NK-92 (cell line): Measurements from ENCODE around the gene MAPRE3.

ENCODE experiments used
- DNase-seq: peaks from one replicate; lab custom pipeline; 2025; ENCODE audit not compliant: unreplicated experiment; lab: John Stamatoyannopoulos, UW

The MAPRE3 gene

DNA sequence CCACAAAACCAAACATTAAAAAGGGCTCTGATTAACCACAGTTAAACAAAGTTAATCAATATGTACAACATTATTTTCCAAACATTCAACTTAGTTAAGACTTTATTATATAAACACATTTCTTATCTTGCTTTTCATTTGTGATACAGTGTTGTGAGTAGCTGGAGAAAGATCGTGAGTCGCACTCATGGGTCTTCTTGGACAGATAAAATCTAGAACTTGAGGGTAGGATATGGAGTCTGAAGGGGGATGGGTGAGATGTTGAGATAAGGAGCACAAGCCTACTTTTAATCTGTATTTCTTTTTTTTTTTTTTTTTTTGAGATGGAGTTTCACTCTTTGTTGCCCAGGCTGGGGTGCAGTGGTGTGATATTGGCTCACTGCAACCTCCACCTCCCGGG lies 39.7 kb downstream of the MAPRE3 start:
- DNase-seq = no peak

DNA sequence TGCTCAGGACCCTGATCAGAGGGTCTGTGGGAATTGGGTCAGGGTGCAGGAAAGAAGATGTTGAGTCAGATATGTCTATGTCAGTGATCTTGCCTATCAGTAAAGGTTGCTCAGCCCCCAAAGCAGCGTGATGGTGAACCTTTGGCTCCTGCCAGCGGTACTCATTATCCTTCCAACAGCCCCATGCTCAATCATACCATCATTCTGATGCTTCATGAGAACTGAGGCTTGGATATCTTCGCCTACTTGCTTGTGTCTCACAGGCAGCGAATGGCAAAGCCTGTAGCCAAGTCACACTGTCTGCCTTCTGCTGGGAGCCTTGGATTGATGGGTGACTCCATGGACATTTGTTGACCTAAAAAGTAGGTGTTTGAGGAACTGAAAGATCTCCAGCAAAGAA lies 43.3 kb downstream of the MAPRE3 start:
- DNase-seq = no peak

DNA sequence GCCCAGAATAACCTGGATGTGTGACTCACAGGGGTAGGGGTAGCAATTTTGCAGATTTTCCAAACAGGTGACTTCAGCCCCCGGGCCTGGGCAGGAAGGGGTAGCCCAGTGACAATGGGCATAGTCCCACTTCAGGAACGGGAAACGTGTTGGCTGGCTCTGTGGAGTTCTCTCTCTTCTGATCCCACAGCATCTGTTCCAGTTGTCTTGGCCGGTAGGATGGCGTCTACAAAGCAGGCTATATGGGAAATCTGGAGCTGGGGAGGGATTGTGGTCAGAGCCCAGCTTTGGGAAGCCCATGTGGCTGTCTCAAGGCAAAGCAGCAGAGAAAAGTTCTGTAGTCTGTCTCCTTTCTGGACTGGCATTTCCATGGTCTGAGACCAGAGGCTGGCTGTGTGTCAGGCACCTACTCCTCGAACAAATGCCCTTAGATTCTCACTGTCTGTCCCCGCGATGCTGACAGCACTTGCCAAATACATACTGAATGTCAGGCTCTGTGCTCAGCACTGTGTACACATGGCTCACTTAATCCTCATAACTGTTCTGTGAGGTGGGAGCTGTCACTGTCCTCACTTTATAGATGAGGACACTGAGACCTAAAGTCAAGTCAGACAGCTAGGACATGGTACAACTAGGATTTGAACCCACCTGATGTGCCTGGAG lies 44.5 kb downstream of the MAPRE3 start:
- DNase-seq = no peak

DNA sequence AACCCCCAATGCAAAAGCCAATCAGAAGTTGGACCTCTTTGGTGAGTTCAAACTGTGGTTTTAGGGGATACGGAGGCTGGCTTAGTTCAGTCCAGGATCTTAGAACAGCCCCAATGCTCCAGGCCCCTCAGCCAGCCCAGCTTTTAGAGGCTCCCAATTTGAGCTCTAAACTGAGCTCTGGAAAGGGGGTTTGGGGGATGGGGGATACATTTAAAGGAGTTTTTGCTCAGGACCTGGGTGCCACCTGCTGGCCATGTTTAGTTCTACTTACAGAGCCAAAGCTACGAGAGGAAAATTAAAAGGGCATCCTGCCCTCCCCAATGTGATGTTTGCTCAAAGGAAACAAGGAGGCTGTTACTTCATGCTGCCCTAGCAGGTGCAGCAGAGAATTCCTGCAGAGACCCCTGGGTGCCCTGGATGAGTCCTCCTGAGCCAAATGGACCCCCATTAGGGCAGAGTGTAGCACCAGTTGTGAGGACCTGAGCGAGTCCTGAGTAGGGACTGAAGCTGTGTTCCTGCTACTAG lies 46.4 kb downstream of the MAPRE3 start:
- DNase-seq = no peak

DNA sequence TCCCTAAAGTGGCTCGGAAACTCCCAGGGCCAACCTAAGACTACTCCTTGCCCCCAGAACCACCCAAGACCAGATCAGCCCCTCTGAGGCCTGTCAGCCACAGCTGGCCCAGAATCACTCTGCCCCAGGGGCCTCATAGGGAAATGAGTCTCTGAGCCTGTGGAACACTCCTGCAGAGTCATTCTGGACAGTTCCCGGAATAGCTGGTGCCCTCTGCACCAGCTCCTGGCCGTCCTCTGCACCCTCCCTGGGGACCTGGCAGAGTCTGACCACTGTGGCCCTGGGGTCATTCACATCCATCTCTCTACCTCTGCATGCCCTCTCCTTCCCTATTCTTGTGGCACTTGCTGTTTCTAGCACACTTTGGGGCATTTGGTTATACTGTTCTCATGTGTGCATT lies 47.7 kb downstream of the MAPRE3 start:
- no peak for DNase-seq

DNA sequence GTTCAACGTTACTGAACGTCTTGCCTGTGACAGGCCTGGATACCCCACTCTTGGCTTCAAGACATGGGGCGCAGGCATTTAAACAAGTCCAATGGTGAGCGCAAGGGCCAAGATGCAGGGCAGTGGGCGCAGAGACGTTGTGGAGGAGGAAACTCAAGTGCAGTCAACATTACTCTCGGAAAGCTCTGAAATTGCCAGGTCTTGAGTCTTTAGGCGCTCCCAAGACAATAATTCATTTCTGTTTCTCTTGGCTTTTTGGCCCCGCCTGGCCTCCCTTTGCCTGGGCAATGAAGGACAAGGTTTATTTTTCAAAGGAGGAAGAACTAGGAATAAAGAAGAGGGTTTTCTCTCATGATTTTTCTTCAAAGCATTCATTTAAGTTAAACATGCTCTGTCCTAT lies 49.0 kb downstream of the MAPRE3 start:
- no peak for DNase-seq

DNA sequence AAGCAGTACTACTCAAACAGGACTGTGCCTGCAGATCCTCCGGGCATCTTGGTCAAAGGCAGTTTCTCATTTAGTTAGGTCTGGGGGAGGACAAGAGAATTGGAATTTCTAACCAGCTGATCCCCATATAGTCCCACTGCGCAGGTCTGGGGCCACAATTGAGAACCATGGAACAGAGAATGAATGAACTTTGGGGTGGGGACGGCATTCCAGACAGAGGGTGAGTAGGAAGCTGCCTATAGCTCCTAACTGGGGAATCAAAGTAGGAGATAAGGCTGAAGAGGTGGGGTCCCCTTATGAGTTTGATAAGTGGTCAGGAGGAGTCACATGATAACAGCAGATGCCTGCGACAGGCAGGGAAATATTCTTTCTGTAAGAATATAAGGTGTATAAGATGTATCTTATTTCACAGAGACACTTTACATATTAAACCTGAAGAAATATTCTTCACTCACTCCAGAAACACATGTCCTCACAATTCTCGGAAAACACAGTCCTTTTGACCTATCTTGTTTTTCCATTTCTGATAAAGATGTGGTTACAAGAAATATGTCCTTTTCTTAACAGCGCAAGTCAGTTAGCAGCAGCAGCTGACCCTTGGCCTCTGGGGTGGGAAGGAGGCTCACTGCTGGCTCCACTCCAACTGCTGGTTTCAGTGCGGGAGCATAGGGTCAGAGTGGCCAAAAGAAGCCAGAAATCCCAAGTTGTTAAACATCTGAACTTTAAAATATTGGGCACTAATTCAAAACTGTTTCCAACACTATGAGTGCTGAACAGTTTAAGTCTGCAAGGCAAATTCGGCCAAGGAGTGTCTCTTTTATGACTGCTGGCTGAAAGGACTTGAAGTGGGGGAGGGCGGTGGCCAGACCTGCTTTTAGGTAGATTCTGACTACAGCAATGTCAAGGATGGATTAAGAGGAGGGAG lies 49.8 kb downstream of the MAPRE3 start:
- DNase-seq = no peak

DNA sequence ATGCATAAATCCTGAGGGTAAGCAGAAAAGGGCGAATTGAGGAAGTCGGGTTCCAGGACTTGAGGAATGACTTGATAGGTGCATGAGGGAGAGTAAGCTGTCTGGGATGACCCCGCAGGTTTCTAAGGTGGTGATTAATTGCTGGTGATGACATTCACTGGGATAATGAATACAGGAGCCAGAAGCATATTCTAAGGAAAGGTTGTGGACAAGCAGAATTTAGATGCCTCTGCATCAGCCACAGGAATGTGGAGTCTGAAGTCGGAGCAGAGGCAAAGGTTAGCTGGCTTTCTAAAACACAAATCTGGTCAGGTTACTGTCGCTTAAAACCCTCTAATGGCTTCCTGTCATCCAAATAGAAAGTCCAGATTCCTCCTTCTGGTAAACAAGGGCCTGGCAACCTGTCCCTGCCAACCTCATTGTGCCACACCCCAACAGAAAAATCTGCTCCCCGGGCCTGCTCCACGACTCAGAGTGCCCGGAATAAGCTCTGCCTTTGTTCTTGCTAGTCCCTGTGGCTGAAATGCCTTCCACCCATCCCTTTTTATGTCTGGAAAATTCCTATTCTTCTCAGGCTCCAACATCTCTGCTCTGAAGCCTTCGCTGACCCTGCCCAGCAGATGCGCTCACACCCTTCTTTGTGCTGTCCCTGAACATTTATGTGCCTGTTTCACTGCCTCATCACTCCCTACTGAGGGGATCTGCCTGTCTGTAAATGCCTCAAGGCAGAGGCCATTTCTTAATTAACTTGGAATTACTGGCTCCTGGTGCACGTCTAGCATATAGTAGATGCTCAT lies 51.0 kb downstream of the MAPRE3 start:
- DNase-seq = no peak

DNA sequence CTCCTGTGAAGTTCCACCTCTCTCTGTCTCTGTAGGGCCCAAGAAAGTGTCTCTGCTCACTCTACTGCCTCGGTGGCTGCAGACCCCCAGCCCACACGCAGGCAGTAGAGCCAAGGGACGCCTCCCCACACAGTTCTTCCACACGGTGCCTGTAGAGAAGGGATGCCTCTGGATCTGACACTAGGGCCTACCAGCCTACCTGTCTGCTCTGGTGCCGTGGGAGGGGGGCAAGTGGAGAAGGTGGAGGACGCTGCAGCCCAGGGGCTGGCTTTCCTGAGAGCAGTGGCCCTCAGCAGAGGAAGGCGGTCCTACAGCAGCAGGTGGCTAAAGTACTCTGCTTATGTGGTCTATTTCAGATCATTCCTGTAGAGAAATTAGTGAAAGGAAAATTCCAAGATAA lies 53.3 kb downstream of the MAPRE3 start:
- DNase-seq = no peak

DNA sequence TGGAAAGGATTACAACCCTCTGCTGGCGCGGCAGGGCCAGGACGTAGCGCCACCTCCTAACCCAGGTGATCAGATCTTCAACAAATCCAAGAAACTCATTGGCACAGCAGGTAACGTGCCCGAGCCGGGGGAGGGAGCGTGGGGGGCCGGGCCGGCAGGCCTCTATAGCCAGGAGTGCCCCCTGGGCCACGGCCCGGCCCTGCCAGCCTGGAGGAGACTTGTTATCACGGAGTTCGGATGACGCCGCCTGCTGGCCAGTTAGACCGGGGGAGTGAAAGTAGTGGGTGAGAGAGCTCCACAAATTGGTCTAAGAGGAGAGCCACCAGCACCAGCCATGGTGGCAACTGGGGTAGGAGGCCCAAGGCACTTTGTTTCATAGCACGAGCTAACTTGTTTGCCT lies 53.8 kb downstream of the MAPRE3 start:
- no peak for DNase-seq

DNA sequence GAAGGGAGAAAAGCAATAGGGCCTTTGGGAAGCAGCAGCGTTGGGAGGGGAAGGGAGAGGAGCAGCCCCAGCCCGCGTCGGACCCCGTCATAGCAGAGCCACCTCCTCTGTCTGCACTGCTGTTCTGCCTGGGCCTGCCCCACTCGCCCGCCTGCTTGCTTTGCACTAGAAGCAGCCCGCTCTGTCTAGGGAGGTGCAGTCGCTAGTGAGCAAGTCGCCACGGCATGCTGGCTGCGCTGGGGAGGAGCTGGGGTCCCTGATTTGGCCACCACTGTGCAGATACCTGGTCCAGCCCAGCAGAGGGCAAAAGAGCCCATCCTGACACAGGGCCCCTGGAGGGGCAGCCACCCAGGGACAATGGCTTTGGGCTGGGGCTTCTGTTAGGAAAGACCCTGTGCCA lies 54.4 kb downstream of the MAPRE3 start:
- DNase-seq = no peak

DNA sequence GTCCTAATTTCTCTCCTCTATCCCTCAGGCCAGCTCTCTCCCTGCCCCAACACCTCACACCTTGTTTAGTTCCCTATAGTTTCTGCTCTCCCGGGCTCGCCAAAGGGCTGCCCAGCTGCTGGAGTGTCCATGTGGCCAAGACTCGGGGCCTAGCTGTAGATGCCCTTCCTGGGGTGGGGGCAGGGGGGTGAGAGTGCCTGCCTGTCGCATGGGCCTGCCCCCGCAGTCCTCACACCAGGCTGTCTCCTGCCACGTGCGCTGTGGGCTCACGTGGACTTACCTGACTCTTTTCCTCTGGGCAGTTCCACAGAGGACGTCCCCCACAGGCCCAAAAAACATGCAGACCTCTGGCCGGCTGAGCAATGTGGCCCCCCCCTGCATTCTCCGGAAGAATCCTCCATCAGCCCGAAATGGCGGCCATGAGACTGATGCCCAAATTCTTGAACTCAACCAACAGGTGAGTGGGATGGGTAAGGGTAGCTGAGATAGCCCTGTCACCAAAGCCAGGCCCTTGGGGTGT lies 54.9 kb downstream of the MAPRE3 start:
- no peak for DNase-seq

DNA sequence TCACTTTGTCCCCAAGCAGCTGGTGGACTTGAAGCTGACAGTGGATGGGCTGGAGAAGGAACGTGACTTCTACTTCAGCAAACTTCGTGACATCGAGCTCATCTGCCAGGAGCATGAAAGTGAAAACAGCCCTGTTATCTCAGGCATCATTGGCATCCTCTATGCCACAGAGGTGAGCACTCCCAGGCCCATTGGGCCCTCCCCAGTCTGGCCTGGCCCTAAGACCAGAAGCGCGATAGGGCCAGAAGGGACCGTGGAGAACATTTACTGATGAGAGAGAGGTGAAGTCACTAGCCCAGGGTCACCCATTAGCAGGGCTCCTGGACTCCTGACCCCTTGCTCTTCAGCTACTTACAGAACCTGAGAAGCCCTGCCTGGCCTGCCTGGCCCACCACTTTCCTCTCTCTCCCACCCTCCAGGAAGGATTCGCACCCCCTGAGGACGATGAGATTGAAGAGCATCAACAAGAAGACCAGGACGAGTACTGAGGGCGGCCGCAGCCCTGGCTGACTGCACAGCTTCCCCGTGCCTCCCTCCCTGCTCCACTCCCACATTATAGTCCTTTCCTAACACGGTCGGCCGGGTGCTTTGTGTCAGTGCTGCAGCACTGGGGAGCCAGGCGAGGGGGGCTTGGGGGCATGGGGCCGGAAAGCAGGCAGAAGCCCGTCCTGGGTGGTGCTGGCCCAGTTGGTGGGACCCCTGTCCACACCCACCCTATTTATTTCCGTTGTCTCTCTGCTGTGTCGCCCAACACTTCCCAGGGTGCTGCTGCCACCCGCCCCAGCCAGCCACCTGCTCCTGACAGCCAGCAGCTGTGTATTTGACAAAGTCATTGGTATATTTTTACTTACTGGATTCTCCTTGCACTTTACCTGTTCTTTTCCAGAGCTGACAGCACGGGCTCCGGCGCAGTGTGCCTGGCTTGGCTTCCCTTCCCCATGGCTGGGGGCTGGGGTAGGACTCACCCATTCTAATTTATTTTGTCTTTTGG lies 55.7 kb downstream of the MAPRE3 start:
- DNase-seq = no peak

DNA sequence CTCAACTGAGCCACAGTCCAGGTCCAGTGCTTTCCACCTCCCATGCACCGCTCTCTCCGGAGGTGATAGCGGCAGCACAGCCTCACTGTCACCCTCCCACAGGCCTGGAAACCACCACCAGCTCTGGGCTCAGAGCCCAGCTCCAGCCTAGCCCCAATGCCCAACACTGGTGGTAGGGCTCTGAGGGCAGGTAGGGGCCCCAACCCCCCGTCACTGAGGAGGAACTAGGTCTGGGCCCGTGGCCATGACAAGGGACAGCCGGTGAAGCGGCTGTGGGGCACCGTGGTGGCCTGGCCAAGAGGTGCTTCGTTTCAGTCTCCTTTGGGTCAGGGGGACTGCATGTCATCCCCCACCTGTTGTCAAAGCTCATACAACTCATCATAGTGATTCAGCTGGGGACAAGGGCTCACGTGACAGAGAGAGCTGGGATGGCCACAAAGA lies 56.8 kb downstream of the MAPRE3 start:
- DNase-seq = no peak

DNA sequence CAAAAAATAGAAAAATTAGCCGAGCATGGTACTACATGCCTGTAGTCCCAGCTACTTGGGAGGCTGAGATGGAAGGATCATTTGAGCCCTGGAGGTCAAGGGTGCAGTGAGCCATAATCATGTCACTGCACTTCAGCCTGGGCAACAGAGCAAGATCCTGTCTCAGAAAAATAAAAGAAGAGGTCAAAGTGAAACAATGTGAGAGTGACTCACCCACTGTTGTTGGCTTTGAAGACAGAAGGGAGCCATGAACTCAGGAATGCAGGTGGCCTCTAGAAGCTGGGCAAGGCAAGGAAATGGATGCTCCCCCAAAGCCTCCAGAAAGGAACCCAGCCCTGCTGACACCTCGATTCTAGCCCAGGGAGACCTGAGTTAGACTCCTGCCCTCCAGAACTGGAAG lies 58.6 kb downstream of the MAPRE3 start:
- DNase-seq = no peak

DNA sequence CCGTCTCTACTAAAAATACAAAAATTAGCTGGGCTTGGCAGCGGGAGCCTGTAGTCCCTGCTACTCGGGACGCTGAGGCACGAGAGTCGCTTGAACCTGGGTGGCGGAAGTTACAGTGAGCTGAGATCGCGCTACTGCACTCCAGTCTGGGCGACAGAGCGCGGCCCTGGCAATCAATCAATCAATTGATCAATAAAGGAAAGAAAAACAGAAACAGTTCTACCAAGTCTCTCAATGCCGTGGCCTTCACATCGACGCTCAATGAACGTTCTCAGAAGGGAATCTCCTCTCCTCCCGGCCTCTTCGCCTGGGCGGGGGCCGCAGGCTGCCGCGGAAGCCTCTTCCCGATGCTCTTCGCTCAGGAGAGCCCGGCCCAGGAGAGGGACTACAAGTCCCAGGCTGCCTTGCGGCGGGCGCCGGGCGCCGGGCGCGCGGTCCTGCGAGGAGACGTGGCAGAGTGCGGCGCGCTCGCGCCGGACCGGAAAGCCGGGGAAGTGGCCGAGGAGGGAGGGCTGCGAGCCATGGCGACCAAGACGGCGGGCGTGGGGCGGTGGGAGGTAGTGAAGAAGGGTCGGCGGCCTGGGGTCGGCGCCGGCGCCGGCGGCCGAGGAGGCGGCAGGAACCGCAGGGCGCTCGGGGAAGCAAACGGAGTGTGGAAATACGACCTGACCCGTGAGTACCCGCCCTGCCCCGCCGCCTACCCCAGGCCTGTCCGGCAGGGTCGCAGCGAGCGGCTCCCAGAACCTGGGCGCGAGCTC lies 62.2 kb downstream of the MAPRE3 start, which contains the start of gene TMEM214:
TMEM214 (plus strand) TSS at position 471 of the 758 bp plus-strand sequence; CDS start at position 522, 51 bp downstream.
- DNase-seq = no peak

DNA sequence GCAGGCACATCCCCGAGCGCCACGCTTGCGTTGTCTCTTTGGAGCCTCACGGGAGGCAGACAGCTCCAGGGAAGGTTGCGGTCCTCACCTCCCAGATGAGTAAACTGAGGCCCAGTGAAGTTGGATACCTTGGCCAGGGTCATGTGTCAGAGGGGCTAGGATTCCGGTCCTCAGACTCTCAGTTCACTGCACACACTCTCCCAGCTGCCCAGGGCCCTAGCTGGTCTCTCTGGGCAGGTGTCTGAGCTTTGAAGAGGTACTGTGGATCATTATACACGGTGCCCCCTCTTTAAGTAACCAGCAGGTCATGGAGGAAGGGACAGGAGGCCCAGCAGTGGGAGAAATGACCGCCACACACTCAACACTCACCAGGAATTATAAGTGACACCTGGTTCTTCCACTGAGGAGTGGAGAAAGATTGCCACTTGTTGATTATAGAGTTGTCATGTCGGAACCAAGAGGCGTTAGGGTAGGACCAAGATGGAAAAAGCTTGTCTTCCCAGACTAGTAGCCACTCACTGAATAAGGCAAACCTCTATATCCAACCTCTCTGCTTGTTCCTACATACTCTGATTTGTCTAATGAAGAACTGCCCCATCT lies 62.9 kb downstream of the MAPRE3 start:
- DNase-seq = no peak

DNA sequence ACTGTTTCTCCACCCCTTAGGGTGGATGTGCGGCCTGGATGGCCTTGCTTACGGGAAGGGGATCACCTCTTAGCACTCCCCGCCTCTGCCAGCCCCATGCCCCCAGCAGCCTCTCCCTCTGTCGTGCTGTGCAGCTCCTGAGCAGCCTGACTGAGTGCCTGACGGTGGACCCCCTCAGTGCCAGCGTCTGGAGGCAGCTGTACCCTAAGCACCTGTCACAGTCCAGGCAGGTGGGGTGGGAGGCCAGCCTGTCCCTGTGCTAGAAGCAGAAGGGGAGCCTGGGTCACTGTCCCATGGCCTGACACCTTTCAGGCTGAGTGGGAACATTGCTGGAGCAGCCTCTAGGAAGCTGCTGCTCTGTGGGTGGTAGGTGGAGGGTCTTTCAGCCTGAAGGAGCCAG lies 67.6 kb downstream of the MAPRE3 start:
- DNase-seq = no peak
